Cerebellar cortex (tissue), 1 donor: ENCODE measurements around the gene NPIPB5.
"Not testable (repeated sequence)": the region's sequence is repeated elsewhere in the genome, so short reads cannot be mapped to it uniquely, and the experiment has no call there.

Experiments used
- DNase-seq: peaks from one replicate; pipeline ENCODE4 v3.0.0-alpha.2; 2015; ENCODE audit warnings: low spot score

NPIPB5 gene

GRCh38 chr16:22510591-22510990 lies at the start of gene NPIPB5:
NPIPB5 (plus strand) TSS chr16:22510891; CDS start chr16:22513802, 2,911 bp downstream.
- DNase-seq = not testable (repeated sequence)

GRCh38 chr16:22468846-22469245 lies 41.8 kb upstream of the NPIPB5 start:
- DNase-seq = not testable (repeated sequence)

DNA sequence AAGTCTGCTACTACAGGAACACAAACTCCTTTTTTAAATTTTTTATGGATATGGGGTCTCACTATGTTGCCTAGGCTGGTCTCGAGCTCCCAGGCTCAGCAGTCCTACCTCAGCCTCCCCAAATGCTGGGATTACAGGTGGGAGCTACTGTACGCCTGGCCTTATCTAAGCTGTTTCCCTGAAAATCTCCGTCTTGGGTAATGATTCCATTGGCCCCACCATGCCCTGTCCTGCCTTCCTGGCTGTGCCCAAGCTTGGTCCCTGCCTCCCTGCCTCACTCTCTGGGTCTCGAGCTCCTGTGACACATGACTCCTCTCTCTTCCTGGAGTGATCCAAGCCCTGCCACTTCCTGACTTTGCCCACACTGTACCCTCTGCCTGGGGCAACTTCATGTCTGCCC lies 27.3 kb downstream of the NPIPB5 start:
- not testable (repeated sequence) for DNase-seq

GRCh38 chr16:22544809-22545208 lies 34.1 kb downstream of the NPIPB5 start:
- not testable (repeated sequence) for DNase-seq

- DNase-seq = not testable (repeated sequence)
Observed at GRCh38 chr16:22546630-22547029, 35.9 kb downstream of the NPIPB5 start.

DNA sequence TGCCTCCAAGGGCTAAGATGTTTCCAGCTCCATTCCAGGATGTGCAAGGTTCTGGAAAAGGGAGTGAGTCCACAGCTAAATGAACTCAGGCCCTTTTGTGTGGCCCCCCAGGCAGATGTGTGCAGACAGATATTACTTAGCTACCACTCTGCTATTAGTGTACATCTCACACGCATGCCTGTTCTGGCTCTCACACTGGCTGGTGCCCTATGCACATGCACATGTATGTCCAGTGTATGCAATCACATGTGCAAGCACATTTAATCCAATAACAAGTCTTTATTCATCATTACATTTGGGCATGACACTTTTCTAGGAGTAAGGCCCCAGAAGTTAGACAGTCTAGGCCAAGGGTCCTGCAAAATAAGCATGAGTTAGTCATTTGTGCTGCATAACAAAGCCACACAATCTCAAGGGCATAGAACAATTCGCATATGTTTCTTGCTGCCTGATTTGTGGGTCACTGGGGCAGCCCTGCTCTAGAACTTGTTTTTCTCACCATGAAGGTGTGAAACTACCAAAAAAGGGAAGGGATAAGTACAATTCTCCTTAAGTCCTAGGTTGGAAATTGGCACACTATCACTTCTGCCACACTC lies 36.6 kb downstream of the NPIPB5 start:
- DNase-seq = not testable (repeated sequence)

GRCh38 chr16:22549853-22550252 lies 39.2 kb downstream of the NPIPB5 start:
- not testable (repeated sequence) for DNase-seq

DNA sequence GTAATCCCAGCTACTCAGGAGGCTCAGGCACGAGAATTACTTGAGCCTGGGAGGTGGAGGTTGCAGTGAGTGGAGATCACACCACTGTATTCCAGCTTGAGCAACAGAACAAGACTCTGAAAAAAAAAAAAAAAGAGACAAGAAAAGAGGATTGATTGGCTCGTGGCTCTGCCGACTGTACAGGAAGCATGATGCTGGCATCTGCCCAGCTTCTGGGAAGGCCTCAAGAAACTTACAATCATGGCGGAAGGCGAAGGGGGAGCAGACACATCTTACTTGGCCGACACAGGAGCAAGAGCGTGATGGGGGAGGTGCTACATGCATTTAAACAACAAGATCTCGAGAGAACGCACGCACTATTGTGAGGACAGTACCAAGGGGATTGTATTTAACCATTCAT lies 40.5 kb downstream of the NPIPB5 start:
- DNase-seq = not testable (repeated sequence)

DNA sequence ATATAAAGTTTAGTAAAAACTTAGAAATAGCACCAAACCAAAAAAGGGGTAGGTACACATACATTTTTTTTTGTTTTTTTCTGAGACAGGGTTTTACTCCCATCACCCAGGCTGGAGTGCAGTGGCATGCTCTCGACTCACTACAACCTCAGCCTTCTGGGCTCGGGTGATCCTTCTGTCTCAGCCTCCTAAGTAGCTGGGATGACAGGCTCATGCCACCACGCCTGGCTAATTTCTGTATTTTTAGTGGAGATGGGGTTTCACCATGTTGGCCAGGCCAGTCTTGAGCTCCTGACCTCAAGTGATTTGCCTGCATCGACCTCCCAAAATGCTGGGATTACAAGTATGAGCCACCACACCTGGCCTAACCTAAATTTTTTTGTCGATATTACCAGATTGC lies 41.0 kb downstream of the NPIPB5 start:
- DNase-seq = not testable (repeated sequence)

DNA sequence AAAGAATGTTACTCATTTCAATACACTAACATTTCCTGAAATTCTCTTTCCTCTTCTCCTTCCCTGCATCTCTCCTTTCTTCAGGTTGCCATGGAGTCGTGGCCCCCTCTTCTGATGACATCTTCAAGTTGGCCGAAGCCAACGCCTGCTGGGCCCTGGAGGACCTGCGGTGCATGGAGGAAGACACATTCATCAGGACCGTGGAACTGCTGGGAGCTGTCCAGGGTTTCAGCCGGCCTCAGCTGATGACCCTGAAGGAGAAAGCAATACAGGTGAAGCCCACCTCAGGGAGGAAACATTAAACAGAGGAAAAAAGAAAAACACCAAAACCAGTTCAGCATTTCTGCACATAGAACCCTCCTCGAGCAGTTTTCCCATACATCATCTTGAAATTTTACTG lies 46.1 kb downstream of the NPIPB5 start:
- not testable (repeated sequence) for DNase-seq
